ENCODE data around the gene CFAP77. TPM values are rescaled to one million over a fixed set of nuclear protein-coding genes. Genes with fewer than 3 reads are reported as not detected.
"Not testable (repeated sequence)": the region's sequence is repeated elsewhere in the genome, so short reads cannot be mapped to it uniquely, and the experiment has no call there.

The CFAP77 gene
- total RNA-seq, 6 donors from 2014 or later: 0.78 to 16.7 (median 2.7) TPM; not detected in 1

- DNase-seq (no peak), ATAC-seq (ENCODE audit: low FRiP score in 2 of 2) (peak in 1 of 2 donors; percentile 70)
- peak overlapping the region in 1 of 4 donors; percentile 5 for H3K27ac ChIP-seq
- H3K36me3 ChIP-seq: no peaks in the 10 kb centered on the region
- H3K4me3 ChIP-seq: no peak overlapping the region
- H3K4me1 ChIP-seq: peaks cover 0 to 15% (median 9%) of the 10 kb centered on the region in 4 donors
- 72 to 78% methylated on average over 12 to 13 of the region's 13 CpGs for WGBS, 2 donors
- no peak for TF ChIP-seq EP300 (IDR thresholded peaks at IDR 0.05)
- TF ChIP-seq CTCF (IDR thresholded peaks at IDR 0.05): no peak
- H3K27me3 ChIP-seq: no peaks in the 10 kb centered on the region
- H3K9me3 ChIP-seq: no peaks in the 10 kb centered on the region
Measured at GRCh38 chr9:132367613-132368313, 42.2 kb upstream of the CFAP77 start.

- Histone ChIP-seq H3K27ac (no peak overlapping the region), H3K27me3 (no peaks in the 10 kb centered on the region), H3K4me3 (no peak overlapping the region), H3K9me3 (no peaks in the 10 kb centered on the region), H3K4me1 (peaks cover 7 to 26% (median 19%) of the 10 kb centered on the region in 4 donors), H3K36me3 (no peaks in the 10 kb centered on the region)
- 86% methylated on average over 4 of the region's 4 CpGs for WGBS, 2 donors
- no peak for TF ChIP-seq CTCF (IDR thresholded peaks at IDR 0.05)
- TF ChIP-seq EP300 (IDR thresholded peaks at IDR 0.05): no peak
- no peak for TF ChIP-seq POLR2A (IDR thresholded peaks at IDR 0.05)
- no peak for TF ChIP-seq POLR2AphosphoS5 (IDR thresholded peaks at IDR 0.05)
- ATAC-seq (ENCODE audit: low FRiP score in 2 of 2) (no peak), DNase-seq (no peak)
Measured at GRCh38 chr9:132369421-132369820, 40.6 kb upstream of the CFAP77 start.

GRCh38 chr9:132370592-132370991, 39.4 kb upstream of the CFAP77 start:
- TF ChIP-seq CTCF (IDR thresholded peaks at IDR 0.05): no peak
- no peak for TF ChIP-seq EP300 (IDR thresholded peaks at IDR 0.05)
- TF ChIP-seq POLR2AphosphoS5 (IDR thresholded peaks at IDR 0.05): no peak
- TF ChIP-seq POLR2A (IDR thresholded peaks at IDR 0.05): no peak
- DNase-seq: no peak
- no peak overlapping the region for H3K27ac ChIP-seq
- no peaks in the 10 kb centered on the region for H3K27me3 ChIP-seq
- peaks cover 0 to 5% (median 2%) of the 10 kb centered on the region in 4 donors for H3K36me3 ChIP-seq
- ATAC-seq (ENCODE audit: low FRiP score in 2 of 2): no peak
- whole genome bisulfite sequencing, 2 donors: 81 to 85% methylated on average over 4 of the region's 4 CpGs
- no peak overlapping the region for H3K4me3 ChIP-seq
- H3K4me1 ChIP-seq: peaks cover 7 to 26% (median 19%) of the 10 kb centered on the region in 4 donors
- no peaks in the 10 kb centered on the region for H3K9me3 ChIP-seq

- DNase-seq: peak in 1 of 2 donors; percentile 84
- Histone ChIP-seq H3K36me3 (peaks cover 3 to 23% (median 10%) of the 10 kb centered on the region in 4 donors), H3K9me3 (no peaks in the 10 kb centered on the region), H3K27me3 (no peaks in the 10 kb centered on the region), H3K4me1 (peaks cover 7 to 26% (median 19%) of the 10 kb centered on the region in 4 donors), H3K4me3 (no peak overlapping the region), H3K27ac (peak overlapping the region; percentile 67 to 89 (median 76))
- WGBS, 2 donors: 48 to 69% methylated on average over 14 of the region's 14 CpGs
- TF ChIP-seq POLR2A (IDR thresholded peaks at IDR 0.05) (no peak), POLR2AphosphoS5 (IDR thresholded peaks at IDR 0.05) (peak; percentile 84 to 92), EP300 (IDR thresholded peaks at IDR 0.05) (peak in 2 of 4 donors; percentile 81 to 87)
- ATAC-seq (ENCODE audit: low FRiP score in 2 of 2): peak; percentile 92 to 93
Measured at GRCh38 chr9:132372177-132373095, 37.6 kb upstream of the CFAP77 start.

- not testable (repeated sequence) for H3K27ac ChIP-seq; H3K4me3 ChIP-seq; H3K9me3 ChIP-seq; H3K27me3 ChIP-seq; ATAC-seq (ENCODE audit: low FRiP score in 2 of 2); DNase-seq
- WGBS, 2 donors: 92 to 98% methylated on average over 2 of the region's 2 CpGs
- Histone ChIP-seq H3K36me3 (peaks cover 3 to 51% (median 25%) of the 10 kb centered on the region in 4 donors), H3K4me1 (peaks cover 7 to 18% (median 10%) of the 10 kb centered on the region in 4 donors)
Measured at GRCh38 chr9:132377769-132378168, 32.2 kb upstream of the CFAP77 start.

- ATAC-seq (ENCODE audit: low FRiP score in 2 of 2); H3K9me3 ChIP-seq; H3K27me3 ChIP-seq; H3K4me3 ChIP-seq; H3K27ac ChIP-seq; DNase-seq: not testable (repeated sequence)
- Histone ChIP-seq H3K36me3 (peaks cover 3 to 55% (median 26%) of the 10 kb centered on the region in 4 donors), H3K4me1 (peaks cover under 1 to 16% (median 9%) of the 10 kb centered on the region in 4 donors)
- WGBS, 2 donors: 87 to 92% methylated on average over 3 of the region's 3 CpGs
Measured at GRCh38 chr9:132378416-132378815, 31.6 kb upstream of the CFAP77 start.
